GM12878 (cell line): Measurements from ENCODE around the gene TBC1D22B. TPM values are rescaled to one million over a fixed set of nuclear protein-coding genes. Genes with fewer than 3 reads are reported as not detected.

Source experiments
- ATAC-seq: fragments of 200-7000 bp; cut with Tn5 transposase; 3 replicates; pipeline ENCODE4 v1.9.1; 2020; ENCODE audit warnings: mild to moderate bottlenecking, moderate library complexity
- BruUV-seq: library from RNA; stranded (reverse); fragments of 400-500 nt; replicated peaks from 2 replicates; lab custom pipeline; 2021; lab: Mats Ljungman, UMichigan
- CTCF ChIA-PET: fragments of 300-600 bp; sonication (Branson Sonifier 250); formaldehyde crosslinking; extraction: SDS; loops from one replicate; lab custom pipeline; 2021; ENCODE audit warnings: inconsistent platforms; lab: Yijun Ruan, JAX
- POLR2A ChIA-PET: fragments of 350-600 bp; formaldehyde crosslinking; extraction: SDS; loops from one replicate; lab custom pipeline; 2021; ENCODE audit warnings: inconsistent platforms; lab: Charles Lee
- RAD21 ChIA-PET: fragments of 300-600 bp; sonication (Branson Sonifier 250); formaldehyde crosslinking; loops from one replicate; lab custom pipeline; 2023; ENCODE audit warnings: antibody characterized with exemption; ENCODE audit not compliant: unreplicated experiment; lab: Charles Lee
- SMC1A ChIA-PET: fragments of 300-600 bp; sonication (Branson Sonifier 250); formaldehyde crosslinking; loops from one replicate; lab custom pipeline; 2023; ENCODE audit not compliant: unreplicated experiment, uncharacterized antibody; lab: Charles Lee
- DNase-seq: peaks from one replicate; pipeline ENCODE4 v3.0.0-alpha.2; 2011; ENCODE audit warnings: low read depth, low spot score
- FAIRE-seq: peaks from 3 replicates; lab custom pipeline; 2011; peaks lifted over from hg19 to GRCh38; lab: Jason Lieb, UNC
- H2AFZ ChIP-seq: 2 replicates; pipeline ENCODE4 v1.6.0; 2011; ENCODE audit warnings: low read depth, low read length, control low read depth; ENCODE audit not compliant: control insufficient read depth
- H3K27ac ChIP-seq: 2 replicates; pipeline ENCODE4 v1.5.1; 2011; ENCODE audit warnings: control low read depth; ENCODE audit not compliant: control insufficient read depth, insufficient read depth
- H3K27me3 ChIP-seq, 2 experiments: replicated peaks in 1 of 2; 2 replicates each; pipeline versions ENCODE4 v1.6.0 to v1.6.1; 2011; ENCODE audit warnings: low read length in 1 of 2; ENCODE audit not compliant: control insufficient read depth in 2 of 2, insufficient read depth in 2 of 2
- H3K36me3 ChIP-seq, 2 experiments: 2 replicates each; pipeline ENCODE4 v1.5.1; 2011; ENCODE audit warnings: low read length in 1 of 2; ENCODE audit not compliant: control insufficient read depth in 2 of 2, insufficient read depth in 2 of 2
- H3K4me1 ChIP-seq: 2 replicates; pipeline ENCODE4 v1.6.1; 2011; ENCODE audit warnings: mild to moderate bottlenecking, low read length, moderate library complexity, mixed read lengths; ENCODE audit not compliant: control insufficient read depth, insufficient read depth
- H3K4me2 ChIP-seq: 2 replicates; pipeline ENCODE4 v1.6.0; 2011; ENCODE audit warnings: control low read depth; ENCODE audit not compliant: control insufficient read depth, insufficient read depth
- H3K4me3 ChIP-seq: fragments of 200-600 bp; sonication (generic); 2 replicates; pipeline ENCODE4 v1.5.1; 2016
- H3K79me2 ChIP-seq: 2 replicates; pipeline ENCODE4 v1.6.0; 2011; ENCODE audit warnings: low read length; ENCODE audit not compliant: control insufficient read depth, insufficient read depth
- H3K9ac ChIP-seq: 2 replicates; pipeline ENCODE4 v1.8.0; 2011; ENCODE audit warnings: low read length, control low read depth, mixed read lengths; ENCODE audit not compliant: control insufficient read depth, insufficient read depth
- H3K9me3 ChIP-seq: replicated peaks from 3 replicates; pipeline ENCODE4 v1.5.1; 2011; ENCODE audit warnings: mild to moderate bottlenecking, low read length; ENCODE audit not compliant: control insufficient read depth, insufficient read depth
- H4K20me1 ChIP-seq: 2 replicates; pipeline ENCODE4 v1.6.0; 2011; ENCODE audit not compliant: control insufficient read depth, insufficient read depth
- CBFB ChIP-seq: IDR thresholded peaks from 2 replicates; pipeline ENCODE4 v1.6.1; 2016; ENCODE audit warnings: antibody characterized with exemption, low read depth
- CBX3 ChIP-seq: fragments of 200-600 bp; sonication (generic); IDR thresholded peaks from 2 replicates; pipeline ENCODE4 v1.6.1; 2016; ENCODE audit warnings: low read depth, borderline replicate concordance
- EP300 ChIP-seq, 2 experiments: fragments of 150-350 bp in 1 of 2; IDR thresholded peaks; 2 replicates each; pipeline ENCODE4 v1.6.1; 2011 to 2012; ENCODE audit warnings: low read depth in 2 of 2, low read length in 2 of 2, borderline replicate concordance in 1 of 2, improper control_type of control experiment in 1 of 2, inconsistent platforms in 1 of 2; ENCODE audit not compliant: control insufficient read depth in 1 of 2
- IRF4 ChIP-seq: IDR thresholded peaks from 2 replicates; pipeline ENCODE4 v1.6.1; 2011; ENCODE audit warnings: low read depth, low read length
- MYB ChIP-seq: fragments of 150-350 bp; IDR thresholded peaks from 2 replicates; pipeline ENCODE4 v1.6.1; 2014; ENCODE audit warnings: mild to moderate bottlenecking, low read depth, low read length, borderline replicate concordance
- NBN ChIP-seq: fragments of 450-650 bp; IDR thresholded peaks from 2 replicates; pipeline ENCODE4 v1.6.1; 2016
- POU2F2 ChIP-seq: IDR thresholded peaks from 3 replicates; pipeline ENCODE4 v1.6.1; 2011; ENCODE audit warnings: low read depth, mild to moderate bottlenecking, low read length, borderline replicate concordance
- RAD51 ChIP-seq: fragments of 450-650 bp; IDR thresholded peaks from 2 replicates; pipeline ENCODE4 v1.6.1; 2016; ENCODE audit warnings: moderate library complexity, mild to moderate bottlenecking, inconsistent platforms
- SUZ12 ChIP-seq: fragments of 200-600 bp; sonication (generic); IDR thresholded peaks from one replicate; pipeline ENCODE4 v1.6.1; 2018; ENCODE audit warnings: antibody characterized with exemption, mild to moderate bottlenecking; ENCODE audit not compliant: unreplicated experiment
- ZNF217 ChIP-seq: fragments of 450-650 bp; IDR thresholded peaks from 2 replicates; pipeline ENCODE4 v1.6.1; 2017; ENCODE audit warnings: antibody characterized with exemption, mild to moderate bottlenecking
- WGBS: methylation state at CpG from one replicate; pipeline ENCODE4 v1.1.6; 2016; ENCODE audit warnings: low lambda C conversion rate; ENCODE audit not compliant: insufficient replicate concordance, insufficient coverage; ENCODE audit errors: missing lambda C conversion rate; 5-methylcytosine and 5-hydroxymethylcytosine counted together
- in situ Hi-C: fragments of 300-500 bp; cut with MboI; formaldehyde crosslinking; loops from 9 replicates; pipeline ENCODE4 v1.14.3; 2018; ENCODE audit warnings: mixed read lengths
- intact Hi-C: fragments of 100-400 bp; cut with micrococcal nuclease; formaldehyde crosslinking; loops from one replicate; pipeline ENCODE4 v1.14.2; 2022; ENCODE audit not compliant: unreplicated experiment
- polyA plus RNA-seq, 11 experiments: library from polyadenylated mRNA; depleted of rRNA in 4 of 11; unstranded in 6 of 11; stranded (reverse) in 5 of 11; fragments of >200 nt; fragmentation: Nextera tagmentation in 4 of 11; fragmentation: Illumina TruSeq in 1 of 11; extraction: Ambion mirVana in 4 of 11; extraction: Trizol in 1 of 11; gene quantifications; 1 replicate in 1 of 11; 2 replicates in 10 of 11; pipeline versions ENCODE4 v1.2.1 to v1.2.3, GENCODE V29; 2011 to 2016; ENCODE audit warnings: inconsistent platforms in 2 of 11, missing spikeins in 2 of 11, low read depth in 1 of 11
- total RNA-seq, 4 experiments: library from RNA; depleted of rRNA in 3 of 4; stranded (reverse); fragments of >200 nt in 3 of 4; fragmentation: Illumina TruSeq in 1 of 4; extraction: Trizol in 1 of 4; gene quantifications; 2 replicates each; pipeline versions ENCODE4 v1.2.1 to v1.2.3, GENCODE V29; 2013 to 2021
- TF ChIP-seq, protein P1 (sequence below): fragments of 150-350 bp; IDR thresholded peaks from 2 replicates; pipeline ENCODE4 v1.6.1; 2016; ENCODE audit warnings: low read depth, low read length
- TF ChIP-seq, protein P2 (sequence below): fragments of 450-650 bp; IDR thresholded peaks from 2 replicates; pipeline ENCODE4 v1.6.1; 2017; ENCODE audit warnings: borderline replicate concordance

Gene TBC1D22B
- total and polyA plus RNA-seq, 10 of the 15 experiments (the other 5 are each of a cell fraction or from before 2014, with no cell fraction given), result 3.4 to 18.7 (median 14.1) TPM

DNA sequence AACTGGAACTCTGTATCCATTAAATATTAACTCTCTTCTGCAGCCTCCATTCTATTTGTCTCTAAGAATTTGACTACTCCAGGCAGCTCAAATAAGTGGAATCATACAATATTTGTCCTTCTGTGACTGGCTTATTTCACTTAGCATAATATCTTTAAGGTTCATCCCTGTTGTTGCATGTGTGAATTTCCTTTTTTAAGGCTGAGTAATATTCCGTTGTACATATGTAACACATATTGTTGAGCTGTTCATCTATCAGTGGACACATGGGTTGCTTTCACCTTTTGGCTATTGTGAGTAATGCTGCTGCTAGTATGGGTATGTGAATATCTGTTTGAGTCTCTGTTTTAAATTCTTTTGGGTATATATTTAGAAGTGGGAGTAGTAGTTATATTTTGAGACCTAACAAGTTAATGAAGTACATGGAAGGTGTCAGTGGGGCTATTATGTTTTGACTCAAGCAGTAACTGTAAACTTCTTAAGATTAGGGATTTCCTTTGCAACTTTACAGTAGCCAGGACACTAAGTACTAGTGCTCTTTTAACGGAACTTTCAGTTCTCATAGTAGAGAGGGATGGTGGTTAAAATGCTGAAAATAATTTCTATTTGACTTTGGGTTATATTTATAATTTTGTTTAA, 30.1 kb downstream of the TBC1D22B start (continued):
- TF ChIP-seq ZNF217 (0 out of 2 replicates have a peak, but pooled peaks have one; percentile 26), EP300 (IDR thresholded peaks at IDR 0.05; ENCODE audit: borderline replicate concordance in 1 of 2, control insufficient read depth in 1 of 2, low read depth in 2 of 2, low read length in 2 of 2) (0 out of 4 replicates have a peak, but pooled peaks of 1 of the 2 experiments have one; percentile 31)
- TF ChIP-seq, all 136 proteins: peak for 15

DNA sequence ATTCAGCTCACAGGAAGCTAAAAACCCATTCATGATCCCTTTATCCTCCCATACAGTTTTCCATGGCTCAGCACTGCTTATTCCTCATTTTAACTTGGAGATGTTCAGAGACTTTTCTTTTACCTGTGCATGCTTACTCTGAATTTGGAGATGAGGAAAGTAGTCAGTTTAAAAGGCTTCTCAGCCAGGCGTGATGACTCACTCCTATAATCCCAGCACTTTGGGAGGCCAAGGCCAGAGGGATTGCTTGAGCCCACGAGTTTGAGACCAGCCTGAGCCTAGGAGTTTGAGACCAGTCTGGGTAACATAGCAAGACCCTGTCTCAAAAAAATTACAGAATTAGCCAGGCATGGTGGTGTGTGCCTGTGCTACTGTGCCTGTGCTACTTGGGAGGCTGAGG, 30.7 kb downstream of the TBC1D22B start:
- no peak overlapping the region for H3K4me3 ChIP-seq
- in situ Hi-C loops, result no loop called here
- no peak overlapping the region for H3K4me2 ChIP-seq
- H3K9ac ChIP-seq, result no peak overlapping the region
- H3K9me3 ChIP-seq, result no peaks in the 10 kb centered on the region
- no peak for FAIRE-seq
- no peaks in the 10 kb centered on the region for H3K27me3 ChIP-seq
- intact Hi-C loops, result no loop called here
- ChIA-PET RAD21 (no interaction called here), POLR2A (interaction anchor here (0.6 kb wide), 2 partner anchors 49 to 493 kb away, joined by 4 read pairs; no protein-coding TSS in a partner anchor), CTCF (interaction anchor here (0.6 to 1.8 kb wide), 3 partner anchors 12 to 26 kb away, joined by 3 to 6 read pairs (median 3); no protein-coding TSS in a partner anchor), SMC1A (interaction anchor here (0.7 to 1.2 kb wide), 2 partner anchors 17 to 50 kb away, joined by 3 read pairs; no protein-coding TSS in a partner anchor)
- ATAC-seq, result no peak
- H3K36me3 ChIP-seq, result peaks cover 12 to 17% of the 10 kb centered on the region in 2 experiments; a peak in 3 of 4 replicates
- no peak overlapping the region for H2AFZ ChIP-seq
- TF ChIP-seq IRF4, result no peak
- TF ChIP-seq CBFB, result no peak
- TF ChIP-seq, protein P1, sequence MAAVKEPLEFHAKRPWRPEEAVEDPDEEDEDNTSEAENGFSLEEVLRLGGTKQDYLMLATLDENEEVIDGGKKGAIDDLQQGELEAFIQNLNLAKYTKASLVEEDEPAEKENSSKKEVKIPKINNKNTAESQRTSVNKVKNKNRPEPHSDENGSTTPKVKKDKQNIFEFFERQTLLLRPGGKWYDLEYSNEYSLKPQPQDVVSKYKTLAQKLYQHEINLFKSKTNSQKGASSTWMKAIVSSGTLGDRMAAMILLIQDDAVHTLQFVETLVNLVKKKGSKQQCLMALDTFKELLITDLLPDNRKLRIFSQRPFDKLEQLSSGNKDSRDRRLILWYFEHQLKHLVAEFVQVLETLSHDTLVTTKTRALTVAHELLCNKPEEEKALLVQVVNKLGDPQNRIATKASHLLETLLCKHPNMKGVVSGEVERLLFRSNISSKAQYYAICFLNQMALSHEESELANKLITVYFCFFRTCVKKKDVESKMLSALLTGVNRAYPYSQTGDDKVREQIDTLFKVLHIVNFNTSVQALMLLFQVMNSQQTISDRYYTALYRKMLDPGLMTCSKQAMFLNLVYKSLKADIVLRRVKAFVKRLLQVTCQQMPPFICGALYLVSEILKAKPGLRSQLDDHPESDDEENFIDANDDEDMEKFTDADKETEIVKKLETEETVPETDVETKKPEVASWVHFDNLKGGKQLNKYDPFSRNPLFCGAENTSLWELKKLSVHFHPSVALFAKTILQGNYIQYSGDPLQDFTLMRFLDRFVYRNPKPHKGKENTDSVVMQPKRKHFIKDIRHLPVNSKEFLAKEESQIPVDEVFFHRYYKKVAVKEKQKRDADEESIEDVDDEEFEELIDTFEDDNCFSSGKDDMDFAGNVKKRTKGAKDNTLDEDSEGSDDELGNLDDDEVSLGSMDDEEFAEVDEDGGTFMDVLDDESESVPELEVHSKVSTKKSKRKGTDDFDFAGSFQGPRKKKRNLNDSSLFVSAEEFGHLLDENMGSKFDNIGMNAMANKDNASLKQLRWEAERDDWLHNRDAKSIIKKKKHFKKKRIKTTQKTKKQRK, result no peak
- TF ChIP-seq CBX3, result no peak
- TF ChIP-seq, protein P2, sequence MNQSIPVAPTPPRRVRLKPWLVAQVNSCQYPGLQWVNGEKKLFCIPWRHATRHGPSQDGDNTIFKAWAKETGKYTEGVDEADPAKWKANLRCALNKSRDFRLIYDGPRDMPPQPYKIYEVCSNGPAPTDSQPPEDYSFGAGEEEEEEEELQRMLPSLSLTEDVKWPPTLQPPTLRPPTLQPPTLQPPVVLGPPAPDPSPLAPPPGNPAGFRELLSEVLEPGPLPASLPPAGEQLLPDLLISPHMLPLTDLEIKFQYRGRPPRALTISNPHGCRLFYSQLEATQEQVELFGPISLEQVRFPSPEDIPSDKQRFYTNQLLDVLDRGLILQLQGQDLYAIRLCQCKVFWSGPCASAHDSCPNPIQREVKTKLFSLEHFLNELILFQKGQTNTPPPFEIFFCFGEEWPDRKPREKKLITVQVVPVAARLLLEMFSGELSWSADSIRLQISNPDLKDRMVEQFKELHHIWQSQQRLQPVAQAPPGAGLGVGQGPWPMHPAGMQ, result no peak
- no peak for TF ChIP-seq MYB
- no peak for TF ChIP-seq SUZ12
- TF ChIP-seq NBN, result no peak
- no peak for TF ChIP-seq POU2F2
- TF ChIP-seq RAD51, result no peak
- peaks cover 18% of the 10 kb centered on the region for H3K4me1 ChIP-seq
- H3K27ac ChIP-seq, result peak overlapping the region; percentile 42; the same call in 1 of the 2 replicates
- H4K20me1 ChIP-seq, result no peaks in the 10 kb centered on the region
- BruUV-seq, result no TSS peak
- WGBS, result 50% methylated on average over 2 of the region's 2 CpGs
- no peaks in the 10 kb centered on the region for H3K79me2 ChIP-seq
- no peak for DNase-seq
